GM06990 (cell line): ENCODE data around the gene ZFYVE28.

Experiments
- DNase-seq: peaks from one replicate; pipeline ENCODE4 v3.0.0-alpha.2; 2011; ENCODE audit not compliant: insufficient read length; ENCODE audit errors: extremely low read depth
- H3K27me3 ChIP-seq: replicated peaks from 2 replicates; pipeline ENCODE4 v1.6.0; 2011; ENCODE audit warnings: low read length; ENCODE audit not compliant: control insufficient read depth, insufficient read depth
- H3K36me3 ChIP-seq: 2 replicates; pipeline ENCODE4 v1.5.1; 2011; ENCODE audit warnings: low read length; ENCODE audit not compliant: control insufficient read depth, insufficient read depth
- H3K4me3 ChIP-seq: replicated peaks from 2 replicates; pipeline ENCODE4 v1.5.1; 2011; ENCODE audit warnings: low read depth, mild to moderate bottlenecking, control low read depth, low read length
- CTCF ChIP-seq: IDR thresholded peaks from 2 replicates; pipeline ENCODE4 v1.5.1; 2011; ENCODE audit warnings: low read length, control low read depth, mild to moderate bottlenecking, inconsistent platforms; ENCODE audit not compliant: insufficient read depth, poor library complexity, severe bottlenecking

Gene ZFYVE28

GRCh38 chr4:2365913-2366210 is 52.6 kb downstream of the ZFYVE28 start:
- Histone ChIP-seq H3K4me3 (no peak overlapping the region), H3K36me3 (no peaks in the 10 kb centered on the region), H3K27me3 (no peaks in the 10 kb centered on the region)
- DNase-seq, result no peak
- TF ChIP-seq CTCF, result no peak

- TF ChIP-seq CTCF, result no peak
- no peak overlapping the region for H3K4me3 ChIP-seq
- H3K27me3 ChIP-seq, result no peaks in the 10 kb centered on the region
- DNase-seq, result no peak
- no peaks in the 10 kb centered on the region for H3K36me3 ChIP-seq
Observed at GRCh38 chr4:2365054-2365912, 53.2 kb downstream of the ZFYVE28 start.

- DNase-seq, result no peak
- TF ChIP-seq CTCF, result no peak
- H3K36me3 ChIP-seq, result no peaks in the 10 kb centered on the region
- no peaks in the 10 kb centered on the region for H3K27me3 ChIP-seq
- H3K4me3 ChIP-seq, result peak overlapping the region; percentile 14; the same call in 1 of the 2 replicates
Observed at GRCh38 chr4:2364654-2365053, 53.8 kb downstream of the ZFYVE28 start.

GRCh38 chr4:2363951-2364653 is 54.3 kb downstream of the ZFYVE28 start:
- H3K27me3 ChIP-seq, result no peaks in the 10 kb centered on the region
- DNase-seq, result no peak
- H3K36me3 ChIP-seq, result no peaks in the 10 kb centered on the region
- no peak overlapping the region for H3K4me3 ChIP-seq
- no peak for TF ChIP-seq CTCF

- Histone ChIP-seq H3K36me3 (no peaks in the 10 kb centered on the region), H3K4me3 (no peak overlapping the region), H3K27me3 (no peaks in the 10 kb centered on the region)
- no peak for TF ChIP-seq CTCF
- no peak for DNase-seq
Observed at GRCh38 chr4:2363056-2363721, 55.3 kb downstream of the ZFYVE28 start.
